SK-N-SH treated with all-trans-retinoic acid at 6 μM for 48 hours (cell line): ENCODE results near the gene HOXD11.

Source experiments
- ATAC-seq: fragments of 200-7000 bp; cut with Tn5 transposase; 3 replicates; pipeline ENCODE4 v1.9.1; 2020; ENCODE audit warnings: mild to moderate bottlenecking, moderate library complexity
- ARNTL ChIP-seq: fragments of 450-650 bp; formaldehyde crosslinking; IDR thresholded peaks from 2 replicates; pipeline ENCODE4 v1.5.0; 2020; ENCODE audit warnings: low read depth, mild to moderate bottlenecking, moderate library complexity, borderline replicate concordance
- CSDC2 ChIP-seq: fragments of 250-450 bp; sonication (Bioruptor Pico); IDR thresholded peaks from 2 replicates; pipeline ENCODE4 v1.5.0; 2020; ENCODE audit warnings: mild to moderate bottlenecking, moderate library complexity
- CSRNP3 ChIP-seq: fragments of 250-450 bp; sonication (Bioruptor Pico); IDR thresholded peaks from 2 replicates; pipeline ENCODE4 v1.5.1; 2021; ENCODE audit warnings: mild to moderate bottlenecking, moderate library complexity
- ESRRG ChIP-seq: fragments of 250-450 bp; sonication (Bioruptor Pico); IDR thresholded peaks from 2 replicates; pipeline ENCODE4 v1.6.1; 2021; ENCODE audit warnings: mild to moderate bottlenecking
- GLIS3 ChIP-seq: fragments of 250-450 bp; sonication (Bioruptor Pico); IDR thresholded peaks from 2 replicates; pipeline ENCODE4 v1.5.0; 2020; ENCODE audit warnings: mild to moderate bottlenecking, moderate library complexity
- ISL1 ChIP-seq: fragments of 250-450 bp; sonication (Bioruptor Pico); IDR thresholded peaks from 2 replicates; pipeline ENCODE4 v2.1.2; 2022; ENCODE audit warnings: mild to moderate bottlenecking, moderate library complexity
- OSR1 ChIP-seq: fragments of 250-450 bp; sonication (Bioruptor Pico); IDR thresholded peaks from 2 replicates; pipeline ENCODE4 v1.8.0; 2022; ENCODE audit warnings: moderate library complexity, mild to moderate bottlenecking, inconsistent platforms
- PATZ1 ChIP-seq: fragments of 250-450 bp; sonication (Bioruptor Pico); IDR thresholded peaks from 2 replicates; pipeline ENCODE4 v1.8.0; 2020; ENCODE audit warnings: mild to moderate bottlenecking, moderate library complexity, borderline replicate concordance
- PPARA ChIP-seq: fragments of 250-450 bp; sonication (Bioruptor Pico); IDR thresholded peaks from 2 replicates; pipeline ENCODE4 v1.5.0; 2020; ENCODE audit warnings: mild to moderate bottlenecking, borderline replicate concordance
- RARB ChIP-seq: fragments of 250-450 bp; sonication (Bioruptor Pico); IDR thresholded peaks from 2 replicates; pipeline ENCODE4 v1.8.0; 2021; ENCODE audit warnings: mild to moderate bottlenecking, moderate library complexity
- SNAI2 ChIP-seq: fragments of 250-450 bp; sonication (Bioruptor Pico); IDR thresholded peaks from 2 replicates; pipeline ENCODE4 v1.5.0; 2020; ENCODE audit warnings: mild to moderate bottlenecking, moderate library complexity
- TCF4 ChIP-seq: fragments of 250-450 bp; sonication (Bioruptor Pico); IDR thresholded peaks from 2 replicates; pipeline ENCODE4 v1.8.0; 2021; ENCODE audit warnings: mild to moderate bottlenecking, moderate library complexity, borderline replicate concordance
- TOX ChIP-seq: fragments of 250-450 bp; sonication (Bioruptor Pico); IDR thresholded peaks from 2 replicates; pipeline ENCODE4 v1.8.0; 2021; ENCODE audit warnings: mild to moderate bottlenecking, moderate library complexity, borderline replicate concordance
- TSHZ2 ChIP-seq: fragments of 250-450 bp; sonication (Bioruptor Pico); IDR thresholded peaks from 2 replicates; pipeline ENCODE4 v1.5.0; 2020; ENCODE audit warnings: mild to moderate bottlenecking, moderate library complexity
- ZFP3 ChIP-seq: fragments of 250-450 bp; sonication (Bioruptor Pico); IDR thresholded peaks from 2 replicates; pipeline ENCODE4 v1.5.0; 2020; ENCODE audit warnings: mild to moderate bottlenecking, moderate library complexity
- ZNF565 ChIP-seq: fragments of 450-650 bp; formaldehyde crosslinking; conservative IDR thresholded peaks from 2 replicates; pipeline ENCODE4 v1.5.0; 2020; ENCODE audit warnings: low read depth, mild to moderate bottlenecking, moderate library complexity
- ZNF70 ChIP-seq: fragments of 450-650 bp; formaldehyde crosslinking; IDR thresholded peaks from 2 replicates; pipeline ENCODE4 v1.5.0; 2020; ENCODE audit warnings: mild to moderate bottlenecking, moderate library complexity

The HOXD11 gene

GRCh38 chr2:176088048-176088936, 18.8 kb upstream of the HOXD11 start (continued):
- TF ChIP-seq TSHZ2 (no peak), PATZ1 (CRISPR knock-in tag) (no peak)
- TF ChIP-seq, all 23 proteins: peak for 0

GRCh38 chr2:176088937-176089842, 17.9 kb upstream of the HOXD11 start:
- no peak for TF ChIP-seq ARNTL (CRISPR knock-in tag)
- no peak for TF ChIP-seq CSRNP3 (CRISPR knock-in tag)
- TF ChIP-seq TSHZ2, result no peak
- no peak for TF ChIP-seq TCF4 (CRISPR knock-in tag)
- no peak for TF ChIP-seq SNAI2
- no peak for TF ChIP-seq ZFP3
- TF ChIP-seq ESRRG (CRISPR knock-in tag), result no peak
- no peak for TF ChIP-seq PATZ1 (CRISPR knock-in tag)
- TF ChIP-seq TOX (CRISPR knock-in tag), result no peak
- TF ChIP-seq ISL1 (CRISPR knock-in tag), result no peak
- no peak for ATAC-seq

- ATAC-seq, result no peak
- TF ChIP-seq ARNTL (CRISPR knock-in tag), result no peak
- no peak for TF ChIP-seq RARB (CRISPR knock-in tag)
- TF ChIP-seq TSHZ2, result no peak
- no peak for TF ChIP-seq TOX (CRISPR knock-in tag)
- no peak for TF ChIP-seq CSDC2 (CRISPR knock-in tag)
- TF ChIP-seq GLIS3 (CRISPR knock-in tag), result no peak
- no peak for TF ChIP-seq CSRNP3 (CRISPR knock-in tag)
- TF ChIP-seq TCF4 (CRISPR knock-in tag), result no peak
- no peak for TF ChIP-seq ZFP3
- TF ChIP-seq ESRRG (CRISPR knock-in tag), result no peak
- TF ChIP-seq ZNF70 (CRISPR knock-in tag), result no peak
- no peak for TF ChIP-seq SNAI2
- no peak for TF ChIP-seq ZNF565 (CRISPR knock-in tag)
- TF ChIP-seq OSR1 (CRISPR knock-in tag), result no peak
- no peak for TF ChIP-seq PPARA (CRISPR knock-in tag)
These were observed 17.2 kb upstream of the HOXD11 start for GRCh38 chr2:176089843-176090395.
